Daoy (cell line): ENCODE results near the gene CLCNKA. TPM values are rescaled to one million over a fixed set of nuclear protein-coding genes. Genes with fewer than 3 reads are reported as not detected.
"Not testable (repeated sequence)": the region's sequence is repeated elsewhere in the genome, so short reads cannot be mapped to it uniquely, and the experiment has no call there.

Experiments used
- DNase-seq: peaks from one replicate; pipeline ENCODE4 v3.0.0-alpha.2; 2015; ENCODE audit warnings: low read depth
- total RNA-seq: library from RNA; depleted of rRNA; stranded (reverse); fragments of >200 nt; shearing (Covaris generic); gene quantifications from 2 replicates; pipeline ENCODE4 v1.2.3, GENCODE V29; 2014; rRNA removed

Gene CLCNKA
- total RNA-seq, result not detected in 2 replicates

- no peak for DNase-seq
Measured at GRCh38 chr1:16021681-16022080, at the start of gene CLCNKA. Gene CLCNKA (plus strand): TSS chr1:16022036. CDS start chr1:16022620, 584 bp downstream.

- no peak for DNase-seq
Measured at GRCh38 chr1:15972409-15972808, 49.4 kb upstream of the CLCNKA start.

- DNase-seq, result no peak
Measured at GRCh38 chr1:15973772-15974171, 48.1 kb upstream of the CLCNKA start.

- DNase-seq, result no peak
Measured at GRCh38 chr1:15974855-15975254, 47.0 kb upstream of the CLCNKA start.

GRCh38 chr1:15975358-15975804 lies 46.5 kb upstream of the CLCNKA start:
- DNase-seq, result peak; percentile 73

- DNase-seq, result peak; percentile 97
Measured at GRCh38 chr1:15975805-15976680, 45.8 kb upstream of the CLCNKA start, which contains the start of gene ZBTB17. Gene ZBTB17 (minus strand): TSS chr1:15976101. CDS start chr1:15948495, 27,606 bp downstream.

GRCh38 chr1:15977947-15978346 lies 43.9 kb upstream of the CLCNKA start:
- not testable (repeated sequence) for DNase-seq

GRCh38 chr1:15981679-15982078 lies 40.2 kb upstream of the CLCNKA start:
- DNase-seq, result no peak

- no peak for DNase-seq
Measured at GRCh38 chr1:15983275-15983674, 38.6 kb upstream of the CLCNKA start.

- DNase-seq, result peak; percentile 86
Measured at GRCh38 chr1:15985611-15986297, 36.1 kb upstream of the CLCNKA start.

GRCh38 chr1:15988856-15989736 lies 32.7 kb upstream of the CLCNKA start:
- no peak for DNase-seq

GRCh38 chr1:15989776-15990175 lies 32.1 kb upstream of the CLCNKA start:
- DNase-seq, result no peak

GRCh38 chr1:15991427-15992186 lies 30.2 kb upstream of the CLCNKA start:
- no peak for DNase-seq

- no peak for DNase-seq
Measured at GRCh38 chr1:15992187-15992553, 29.7 kb upstream of the CLCNKA start.

GRCh38 chr1:15992582-15993500 lies 29.0 kb upstream of the CLCNKA start:
- DNase-seq, result no peak

GRCh38 chr1:15993666-15994065 lies 28.2 kb upstream of the CLCNKA start:
- no peak for DNase-seq

GRCh38 chr1:15994081-15994480 lies 27.8 kb upstream of the CLCNKA start:
- DNase-seq, result no peak

- DNase-seq, result peak; percentile 60
Measured at GRCh38 chr1:15994590-15995351, 27.1 kb upstream of the CLCNKA start.

GRCh38 chr1:15997076-15997585 lies 24.7 kb upstream of the CLCNKA start:
- DNase-seq, result no peak
